Adipocyte (in vitro differentiated cells): ENCODE measurements around the gene GPR37.

ENCODE experiments used
- DNase-seq: peaks from one replicate; pipeline ENCODE4 v3.0.0-alpha.2; 2015; ENCODE audit warnings: low read depth
- H3K27me3 ChIP-seq: replicated peaks from 2 replicates; pipeline ENCODE4 v1.7.0; 2013; ENCODE audit warnings: mild to moderate bottlenecking, low read length, moderate library complexity; ENCODE audit not compliant: control insufficient read depth, insufficient read depth
- H3K36me3 ChIP-seq: 2 replicates; pipeline ENCODE4 v1.7.0; 2013; ENCODE audit warnings: low read length, mild to moderate bottlenecking, moderate library complexity; ENCODE audit not compliant: control insufficient read depth, insufficient read depth, severe bottlenecking
- H3K4me1 ChIP-seq: 2 replicates; pipeline ENCODE4 v1.7.0; 2013; ENCODE audit warnings: mild to moderate bottlenecking, low read length, moderate library complexity; ENCODE audit not compliant: control insufficient read depth, insufficient read depth
- H3K4me3 ChIP-seq: 2 replicates; pipeline ENCODE4 v1.7.0; 2013; ENCODE audit warnings: mild to moderate bottlenecking, low read length, moderate library complexity
- H3K9ac ChIP-seq: 2 replicates; pipeline ENCODE4 v1.7.0; 2013; ENCODE audit warnings: mild to moderate bottlenecking, low read length, moderate library complexity
- H3K9me3 ChIP-seq: 2 replicates; pipeline ENCODE4 v1.7.0; 2013; ENCODE audit warnings: mild to moderate bottlenecking, low read length, moderate library complexity; ENCODE audit not compliant: control insufficient read depth

The GPR37 gene

GRCh38 chr7:124697746-124698145, 67.8 kb downstream of the GPR37 start:
- H3K4me3 ChIP-seq, result no peak overlapping the region
- H3K4me1 ChIP-seq, result peaks cover 6% of the 10 kb centered on the region
- DNase-seq, result no peak
- H3K9ac ChIP-seq, result no peak overlapping the region
- H3K36me3 ChIP-seq, result no peaks in the 10 kb centered on the region
- H3K9me3 ChIP-seq, result peaks cover 3% of the 10 kb centered on the region
- H3K27me3 ChIP-seq, result no peaks in the 10 kb centered on the region
